Tibial nerve (tissue), 4 donors: ENCODE measurements around the gene CAPN14. TPM values are rescaled to one million over a fixed set of nuclear protein-coding genes. Genes with fewer than 3 reads are reported as not detected.

Experiments used
- DNase-seq, 2 donors: peaks; one replicate each; pipeline ENCODE4 v3.0.0-alpha.2; 2019; ENCODE audit warnings: low spot score in 2 of 2
- H3K27ac ChIP-seq, 4 donors: fragments of 200-600 bp; sonication (generic) in 3 of 4; one replicate each; pipeline ENCODE4 v1.5.1; 2017 to 2019; ENCODE audit warnings: mild to moderate bottlenecking in 1 of 4
- H3K27me3 ChIP-seq, 2 donors: fragments of 200-600 bp; sonication (generic) in 1 of 2; one replicate each; pipeline versions ENCODE4 v1.5.1 to v1.6.0; 2017 to 2019
- H3K36me3 ChIP-seq, 3 donors: fragments of 200-600 bp; sonication (generic); one replicate each; pipeline ENCODE4 v1.5.1; 2018 to 2019
- H3K4me1 ChIP-seq, 4 donors: fragments of 200-600 bp; sonication (generic) in 3 of 4; one replicate each; pipeline ENCODE4 v1.5.1; 2017 to 2019
- H3K4me3 ChIP-seq, 4 donors: fragments of 200-600 bp; sonication (generic) in 3 of 4; one replicate each; pipeline ENCODE4 v1.5.1; 2017 to 2019; ENCODE audit warnings: mild to moderate bottlenecking in 1 of 4, moderate library complexity in 1 of 4
- H3K9me3 ChIP-seq, 4 donors: fragments of 200-600 bp; sonication (generic) in 3 of 4; one replicate each; pipeline ENCODE4 v1.5.1; 2017 to 2019
- CTCF ChIP-seq, 5 experiments: fragments of 200-600 bp in 3 of 5; fragments of 450-650 bp in 2 of 5; sonication (generic) in 3 of 5; IDR thresholded peaks; one replicate each; pipeline ENCODE4 v1.5.1; 2016 to 2019; ENCODE audit warnings: antibody characterized with exemption in 5 of 5, mild to moderate bottlenecking in 3 of 5, moderate library complexity in 2 of 5
- EP300 ChIP-seq, 2 donors: sonication (generic); formaldehyde crosslinking; IDR thresholded peaks; one replicate each; pipeline ENCODE4 v1.6.1; 2017; ENCODE audit warnings: antibody characterized with exemption in 2 of 2, mild to moderate bottlenecking in 1 of 2
- POLR2A ChIP-seq, 2 donors: fragments of 450-650 bp; IDR thresholded peaks; one replicate each; pipeline ENCODE4 v1.6.1; 2017; ENCODE audit warnings: antibody characterized with exemption in 2 of 2, mild to moderate bottlenecking in 2 of 2, moderate library complexity in 2 of 2
- WGBS, 2 donors: methylation state at CpG; one replicate each; pipeline ENCODE4 v1.1.5; 2018; 5-methylcytosine and 5-hydroxymethylcytosine counted together
- total RNA-seq, 4 donors: library from RNA; depleted of rRNA; stranded (reverse); fragments of >200 nt; gene quantifications; one replicate each; pipeline ENCODE4 v1.1.0, GENCODE V29; 2016

CAPN14 gene
- total RNA-seq, 4 donors from 2014 or later: not detected

- WGBS, 2 donors: 47 to 51% methylated on average over 10 of the region's 10 CpGs
- no peak for DNase-seq
- TF ChIP-seq CTCF (IDR thresholded peaks at IDR 0.05): no peak
- no peak for TF ChIP-seq EP300 (IDR thresholded peaks at IDR 0.05)
- no peak for TF ChIP-seq POLR2A (IDR thresholded peaks at IDR 0.05)
- H3K27me3 ChIP-seq: no peaks in the 10 kb centered on the region
- peak overlapping the region in 2 of 4 donors; percentile 65 to 83 for H3K27ac ChIP-seq
- H3K9me3 ChIP-seq: no peaks in the 10 kb centered on the region
- peaks cover 0 to 50% (median 14%) of the 10 kb centered on the region in 4 donors for H3K4me1 ChIP-seq
- H3K36me3 ChIP-seq: no peaks in the 10 kb centered on the region
- H3K4me3 ChIP-seq: no peak overlapping the region
Observed at GRCh38 chr2:31238126-31238905, 21.0 kb upstream of the CAPN14 start.

DNA sequence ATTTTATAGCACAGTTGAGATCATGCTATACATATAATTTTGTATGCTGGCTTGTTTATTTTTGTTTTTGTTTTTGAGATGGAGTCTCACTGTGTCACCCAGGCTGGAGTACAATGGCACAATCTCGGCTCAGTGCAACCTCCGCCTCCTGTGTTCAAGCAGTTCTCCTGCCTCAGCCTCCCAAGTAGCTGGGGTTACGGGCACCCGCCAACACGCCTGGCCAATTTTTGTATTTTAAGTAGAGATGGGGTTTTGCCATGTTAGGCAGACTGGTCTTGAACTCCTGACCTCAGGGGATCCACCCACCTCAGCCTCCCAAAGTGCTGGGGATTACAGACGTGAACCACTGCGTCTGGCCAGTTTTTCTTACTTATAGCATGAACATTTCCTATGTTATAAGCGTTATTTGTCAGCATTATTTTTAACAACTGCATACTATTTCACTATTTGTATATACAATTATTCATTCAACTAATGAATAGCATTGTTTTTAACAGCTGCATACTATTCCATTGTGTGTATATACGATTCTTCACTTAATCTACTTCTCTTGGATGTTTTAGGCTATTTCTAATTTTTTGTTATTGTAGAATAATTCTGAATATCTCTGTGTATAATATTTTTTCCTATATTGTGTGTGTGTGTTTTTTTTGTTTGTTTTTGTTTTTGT, 20.2 kb upstream of the CAPN14 start:
- Histone ChIP-seq H3K27ac (peak overlapping the region in 2 of 4 donors; percentile 65 to 83), H3K4me1 (peaks cover 0 to 53% (median 14%) of the 10 kb centered on the region in 4 donors)
- DNase-seq: no peak

GRCh38 chr2:31236433-31237205, 19.3 kb upstream of the CAPN14 start:
- H3K4me3 ChIP-seq: no peak overlapping the region
- no peak overlapping the region for H3K27ac ChIP-seq
- H3K36me3 ChIP-seq: no peaks in the 10 kb centered on the region
- H3K27me3 ChIP-seq: no peaks in the 10 kb centered on the region
- no peak for DNase-seq
- WGBS, 2 donors: 64 to 69% methylated on average over 7 of the region's 7 CpGs
- TF ChIP-seq POLR2A (IDR thresholded peaks at IDR 0.05) (no peak), CTCF (IDR thresholded peaks at IDR 0.05) (no peak), EP300 (IDR thresholded peaks at IDR 0.05) (no peak)
- no peaks in the 10 kb centered on the region for H3K9me3 ChIP-seq
- H3K4me1 ChIP-seq: peaks cover 0 to 53% (median 14%) of the 10 kb centered on the region in 4 donors

More for the DNA sequence above, 20.2 kb upstream of the CAPN14 start:
- Histone ChIP-seq H3K4me3 (no peak overlapping the region), H3K9me3 (no peaks in the 10 kb centered on the region), H3K27me3 (no peaks in the 10 kb centered on the region), H3K36me3 (no peaks in the 10 kb centered on the region)
- 97 to 98% methylated on average over 9 of the region's 9 CpGs for WGBS, 2 donors
- no peak for TF ChIP-seq POLR2A (IDR thresholded peaks at IDR 0.05)
- TF ChIP-seq CTCF (IDR thresholded peaks at IDR 0.05): no peak
- TF ChIP-seq EP300 (IDR thresholded peaks at IDR 0.05): no peak

DNA sequence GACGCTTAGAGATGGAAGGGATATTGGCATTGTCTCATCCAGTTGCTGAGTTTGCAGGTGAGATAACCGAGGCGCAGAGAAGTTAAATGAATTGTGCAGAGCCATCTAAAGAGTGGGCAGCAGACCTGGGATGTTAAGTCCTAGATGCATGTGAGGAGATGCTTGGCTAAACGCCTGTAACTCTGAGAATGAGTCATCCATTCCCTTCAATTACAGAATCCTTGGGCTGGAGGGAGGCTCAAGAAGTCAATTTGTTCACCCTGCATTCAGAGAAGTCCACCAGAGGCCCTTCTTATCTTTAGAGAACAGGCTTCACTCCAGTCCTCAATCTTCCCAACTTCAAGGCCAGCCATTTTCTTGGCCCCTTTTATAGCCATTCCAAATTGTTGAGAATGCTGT, 18.2 kb upstream of the CAPN14 start:
- WGBS, 2 donors: 76 to 78% methylated on average over 4 of the region's 4 CpGs
- Histone ChIP-seq H3K4me3 (no peak overlapping the region), H3K36me3 (no peaks in the 10 kb centered on the region), H3K9me3 (no peaks in the 10 kb centered on the region), H3K4me1 (peaks cover 0 to 51% (median 14%) of the 10 kb centered on the region in 4 donors), H3K27ac (no peak overlapping the region), H3K27me3 (no peaks in the 10 kb centered on the region)
- no peak for TF ChIP-seq POLR2A (IDR thresholded peaks at IDR 0.05)
- DNase-seq: no peak

- TF ChIP-seq EP300 (IDR thresholded peaks at IDR 0.05) (no peak), POLR2A (IDR thresholded peaks at IDR 0.05) (no peak), CTCF (IDR thresholded peaks at IDR 0.05) (no peak)
- no peak for DNase-seq
- Histone ChIP-seq H3K27me3 (no peaks in the 10 kb centered on the region), H3K4me3 (peak overlapping the region; percentile 37 to 75 (median 64)), H3K4me1 (peaks cover 0 to 45% (median 12%) of the 10 kb centered on the region in 4 donors), H3K36me3 (no peaks in the 10 kb centered on the region), H3K27ac (peak overlapping the region in 3 of 4 donors; percentile 13 to 73 (median 66)), H3K9me3 (no peaks in the 10 kb centered on the region)
- 50 to 58% methylated on average over 16 to 17 of the region's 17 CpGs for WGBS, 2 donors
Observed at GRCh38 chr2:31234683-31235503, 17.6 kb upstream of the CAPN14 start.
